B cell (primary cell): ENCODE results near the gene DNAJC1. TPM values are rescaled to one million over a fixed set of nuclear protein-coding genes. Genes with fewer than 3 reads are reported as not detected.

Source experiments
- ATAC-seq: fragments of 200-7000 bp; cut with Tn5 transposase; one replicate; pipeline ENCODE4 v1.10.0; 2021; ENCODE audit warnings: low read depth, mild to moderate bottlenecking, moderate number of reproducible peaks, moderate library complexity
- CTCF ChIA-PET: fragments of 350-600 bp; sonication (Branson Sonifier 250); formaldehyde crosslinking; loops from one replicate; lab custom pipeline; 2021; ENCODE audit warnings: antibody characterized with exemption, inconsistent platforms; lab: Charles Lee
- POLR2A ChIA-PET: fragments of 350-600 bp; sonication (Branson Sonifier 250); formaldehyde crosslinking; loops from one replicate; lab custom pipeline; 2021; ENCODE audit warnings: antibody characterized with exemption; lab: Charles Lee
- DNase-seq: peaks from one replicate; pipeline ENCODE4 v3.0.0; 2013
- H2AFZ ChIP-seq: 2 replicates; pipeline ENCODE4 v1.6.1; 2012; ENCODE audit warnings: mild to moderate bottlenecking, low read depth, low read length; ENCODE audit not compliant: insufficient read depth, poor library complexity, severe bottlenecking
- H3K27ac ChIP-seq, 2 donors: 1 replicate in 1 of 2; 2 replicates in 1 of 2; pipeline ENCODE4 v1.5.1; 2012 to 2013; ENCODE audit warnings: low read length in 2 of 2, mild to moderate bottlenecking in 2 of 2, moderate library complexity in 1 of 2
- H3K27me3 ChIP-seq, 4 experiments: fragments of 200-600 bp in 1 of 4; sonication (generic) in 1 of 4; replicated peaks in 1 of 4; 1 replicate in 2 of 4; 2 replicates in 2 of 4; pipeline versions ENCODE4 v1.6.1 to v1.7.0; 2013 to 2016; ENCODE audit warnings: low read length in 3 of 4, mild to moderate bottlenecking in 2 of 4, mixed read lengths in 1 of 4, moderate library complexity in 1 of 4; ENCODE audit not compliant: insufficient read depth in 4 of 4, control insufficient read depth in 3 of 4; ENCODE audit errors: control extremely low read depth in 1 of 4
- H3K36me3 ChIP-seq, 2 experiments: replicated peaks in 1 of 2; 1 replicate in 1 of 2; 2 replicates in 1 of 2; pipeline versions ENCODE4 v1.6.1 to v1.7.1; 2013; ENCODE audit warnings: low read length in 1 of 2; ENCODE audit not compliant: insufficient read depth in 2 of 2, control insufficient read depth in 1 of 2; ENCODE audit errors: control extremely low read depth in 1 of 2, extremely low read depth in 1 of 2
- H3K4me1 ChIP-seq, 2 donors: fragments of 200-600 bp in 1 of 2; sonication (generic) in 1 of 2; 1 replicate in 1 of 2; 2 replicates in 1 of 2; pipeline versions ENCODE4 v1.5.1 to v1.6.1; 2013 to 2017; ENCODE audit warnings: low read length in 2 of 2; ENCODE audit not compliant: control insufficient read depth in 2 of 2, insufficient read depth in 2 of 2
- H3K4me2 ChIP-seq: replicated peaks from 2 replicates; pipeline ENCODE3; 2012; ENCODE audit warnings: mild to moderate bottlenecking, low read depth, low read length; ENCODE audit not compliant: poor library complexity, severe bottlenecking
- H3K4me3 ChIP-seq, 5 experiments: fragments of 200-600 bp in 1 of 5; sonication (generic) in 1 of 5; 1 replicate in 3 of 5; 2 replicates in 2 of 5; pipeline versions ENCODE4 v1.5.1 to v1.7.0; 2011 to 2016; ENCODE audit warnings: low read length in 4 of 5, mild to moderate bottlenecking in 4 of 5, low read depth in 2 of 5, control low read depth in 1 of 5, moderate library complexity in 1 of 5; ENCODE audit not compliant: insufficient read depth in 1 of 5; ENCODE audit errors: control extremely low read depth in 1 of 5, extremely low read depth in 1 of 5
- H3K79me2 ChIP-seq: fragments of 200-600 bp; sonication (generic); one replicate; pipeline ENCODE4 v1.6.0; 2016; ENCODE audit warnings: low read length; ENCODE audit not compliant: control insufficient read depth, insufficient read depth
- H3K9ac ChIP-seq: fragments of 200-600 bp; sonication (generic); 2 replicates; pipeline ENCODE4 v1.6.1; 2017; ENCODE audit warnings: mild to moderate bottlenecking, low read length, moderate library complexity
- H3K9me3 ChIP-seq, 3 donors: one replicate each; pipeline versions ENCODE4 v1.6.1 to v1.7.1; 2013; ENCODE audit warnings: low read length in 2 of 3; ENCODE audit not compliant: control insufficient read depth in 2 of 3, insufficient read depth in 1 of 3; ENCODE audit errors: control extremely low read depth in 1 of 3
- H4K20me1 ChIP-seq: 2 replicates; pipeline ENCODE4 v1.6.0; 2012; ENCODE audit warnings: mild to moderate bottlenecking, low read length; ENCODE audit not compliant: insufficient read depth, control insufficient read depth, poor library complexity, severe bottlenecking
- H3K27ac Mint-ChIP-seq: one replicate; pipeline ENCODE4 v1.8.0; 2021; ENCODE audit warnings: mixed read lengths
- H3K27me3 Mint-ChIP-seq: one replicate; pipeline ENCODE4 v1.8.0; 2021; ENCODE audit warnings: mixed read lengths
- H3K4me1 Mint-ChIP-seq: one replicate; pipeline ENCODE4 v1.8.0; 2021; ENCODE audit warnings: mixed read lengths
- H3K4me3 Mint-ChIP-seq: one replicate; pipeline ENCODE4 v1.8.0; 2021; ENCODE audit warnings: mixed read lengths
- H3K9me3 Mint-ChIP-seq: one replicate; pipeline ENCODE4 v1.8.0; 2022; ENCODE audit warnings: mixed read lengths; ENCODE audit not compliant: insufficient read depth
- CTCF ChIP-seq: fragments of 200-600 bp; IDR thresholded peaks from one replicate; pipeline ENCODE4 v1.8.0; 2022; ENCODE audit warnings: antibody characterized with exemption, mild to moderate bottlenecking
- EZH2 ChIP-seq: IDR thresholded peaks from 2 replicates; pipeline ENCODE4 v1.6.1; 2012; ENCODE audit warnings: borderline replicate concordance, low read depth, mild to moderate bottlenecking, moderate library complexity, low read length; ENCODE audit not compliant: insufficient read depth, poor library complexity, severe bottlenecking
- WGBS: methylation state at CpG from one replicate; pipeline ENCODE4 v1.1.5; 2013; ENCODE audit warnings: missing lambda C conversion rate; ENCODE audit not compliant: insufficient coverage; 5-methylcytosine and 5-hydroxymethylcytosine counted together
- intact Hi-C: fragments of 100-400 bp; cut with micrococcal nuclease; formaldehyde crosslinking; loops from one replicate; pipeline ENCODE4 v1.10.0; 2022
- polyA plus RNA-seq: library from polyadenylated mRNA; depleted of rRNA; stranded (reverse); fragments of >200 nt; gene quantifications from 2 replicates; pipeline ENCODE4 v1.2.3, GENCODE V29; 2012
- total RNA-seq, 2 donors: library from RNA; stranded (reverse); fragments of 120-200 nt in 1 of 2; gene quantifications; 1 replicate in 1 of 2; 2 replicates in 1 of 2; pipeline versions ENCODE4 v1.2.3 to v1.2.4, GENCODE V29; 2013 to 2022

DNAJC1 gene
- total and polyA plus RNA-seq, 2 donors (not counting 1 experiment from before 2014, with no cell fraction given): 9.4 to 15.4 TPM

DNA sequence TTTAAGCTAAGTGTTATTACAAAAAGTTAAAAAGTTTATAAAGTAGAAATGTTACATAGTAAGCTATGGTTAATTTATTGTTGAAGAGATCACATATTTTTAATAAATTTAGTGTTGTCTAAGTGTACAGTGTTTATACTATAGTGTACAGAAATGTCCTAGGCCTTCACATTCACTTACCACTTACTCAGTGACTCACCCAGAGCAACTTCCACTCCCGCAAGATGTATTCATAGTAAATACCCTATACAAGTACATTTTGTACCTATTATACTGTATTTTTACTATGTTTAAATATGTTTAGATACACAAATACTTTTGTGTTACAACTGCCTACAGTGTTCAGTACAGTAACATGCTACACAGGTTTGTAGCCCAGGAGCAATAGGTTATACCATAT lies 69.2 kb downstream of the DNAJC1 start:
- Histone ChIP-seq H4K20me1 (no peaks in the 10 kb centered on the region), H3K4me3 (no peak overlapping the region), H3K9ac (no peak overlapping the region), H3K27me3 (no peaks in the 10 kb centered on the region), H3K36me3 (no peaks in the 10 kb centered on the region), H3K9me3 (peaks cover 0 to 10% (median 0%) of the 10 kb centered on the region in 3 donors), H3K27ac (no peak overlapping the region), H3K79me2 (peaks cover 8% of the 10 kb centered on the region), H2AFZ (no peak overlapping the region), H3K4me2 (no peak overlapping the region), H3K4me1 (no peaks in the 10 kb centered on the region)
- H3K27ac Mint-ChIP-seq: no peak overlapping the region
- WGBS: no CpG with 5 or more reads among the region's 1 CpG
- H3K4me3 Mint-ChIP-seq: no peak overlapping the region
- CTCF ChIA-PET: no interaction called here
- H3K4me1 Mint-ChIP-seq: no peaks in the 10 kb centered on the region
- no peaks in the 10 kb centered on the region for H3K27me3 Mint-ChIP-seq
- POLR2A ChIA-PET: no interaction called here
- peaks cover 9% of the 10 kb centered on the region for H3K9me3 Mint-ChIP-seq
- no peak for TF ChIP-seq EZH2
- no peak for TF ChIP-seq CTCF
- intact Hi-C loops: no loop called here
- DNase-seq (no peak), ATAC-seq (no peak)

GRCh38 chr10:21929070-21929469 lies 74.5 kb downstream of the DNAJC1 start:
- Histone ChIP-seq H2AFZ (no peak overlapping the region), H3K36me3 (peaks cover 0 to 2% of the 10 kb centered on the region in 2 experiments), H3K27me3 (no peaks in the 10 kb centered on the region), H3K9ac (no peak overlapping the region), H4K20me1 (no peaks in the 10 kb centered on the region), H3K4me1 (no peaks in the 10 kb centered on the region), H3K9me3 (no peaks in the 10 kb centered on the region), H3K4me3 (no peak overlapping the region), H3K27ac (no peak overlapping the region), H3K79me2 (peaks cover 8% of the 10 kb centered on the region), H3K4me2 (no peak overlapping the region)
- Mint-ChIP-seq H3K9me3 (no peaks in the 10 kb centered on the region), H3K4me3 (no peak overlapping the region), H3K27ac (no peak overlapping the region), H3K27me3 (no peaks in the 10 kb centered on the region), H3K4me1 (no peaks in the 10 kb centered on the region)
- ChIA-PET CTCF (no interaction called here), POLR2A (no interaction called here)
- DNase-seq (no peak), ATAC-seq (no peak)
- TF ChIP-seq EZH2 (no peak), CTCF (no peak)
- WGBS: 100% methylated on average over 1 of the region's 2 CpGs
- intact Hi-C loops: no loop called here
